NCI-H1417 treated with DMSO at 0.1 percent for 48 hours (cell line): ENCODE data around the gene EPB41L2.
"Not testable (repeated sequence)": the region's sequence is repeated elsewhere in the genome, so short reads cannot be mapped to it uniquely, and the experiment has no call there.

ENCODE experiments used
- DNase-seq: peaks from one replicate; lab custom pipeline; 2025; lab: John Stamatoyannopoulos, UW

EPB41L2 gene

DNA sequence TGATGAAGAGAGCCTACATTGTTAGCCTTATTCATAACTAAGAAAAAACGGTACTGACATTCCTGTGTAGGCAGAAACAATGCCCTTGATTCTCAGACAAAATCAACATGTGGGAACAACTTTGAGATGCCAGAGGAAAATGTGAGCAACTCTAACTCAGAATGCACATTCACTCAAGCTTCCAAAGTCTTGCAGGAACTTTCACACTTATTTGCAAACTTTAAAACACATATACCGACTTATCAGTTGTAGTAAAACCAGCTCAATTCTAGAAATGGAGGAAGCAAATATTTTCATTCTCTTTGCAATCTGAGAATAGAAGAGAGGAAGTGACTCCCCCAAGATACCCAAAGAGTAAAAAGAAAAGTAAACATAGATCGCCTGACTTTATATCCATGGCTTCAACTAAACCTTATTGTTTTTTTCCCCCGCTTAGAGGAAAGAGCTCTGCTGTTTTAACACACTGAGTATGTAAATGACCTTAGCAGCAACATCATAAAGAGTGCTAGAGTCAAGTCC is 117.6 kb downstream of the EPB41L2 start:
- no peak for DNase-seq

DNA sequence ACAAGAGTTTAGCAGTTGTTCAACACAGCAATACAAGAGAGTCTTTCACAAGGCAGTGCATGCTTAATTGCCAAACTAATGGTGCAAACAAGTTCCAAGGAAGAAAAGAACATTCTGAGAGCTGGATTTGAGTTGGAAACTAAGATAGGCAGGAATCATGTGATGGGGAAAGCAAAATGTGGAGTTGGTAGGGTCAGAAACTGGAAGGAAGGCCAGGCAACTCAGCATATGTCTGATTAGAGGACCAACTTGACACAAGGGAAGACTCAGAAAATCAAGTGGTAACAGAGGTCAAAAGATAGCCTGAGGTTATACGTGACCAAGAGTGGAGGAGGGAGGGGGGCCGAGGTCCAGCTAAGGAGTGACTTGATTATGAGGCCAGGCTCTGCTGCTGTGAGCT is 118.6 kb downstream of the EPB41L2 start:
- no peak for DNase-seq

DNA sequence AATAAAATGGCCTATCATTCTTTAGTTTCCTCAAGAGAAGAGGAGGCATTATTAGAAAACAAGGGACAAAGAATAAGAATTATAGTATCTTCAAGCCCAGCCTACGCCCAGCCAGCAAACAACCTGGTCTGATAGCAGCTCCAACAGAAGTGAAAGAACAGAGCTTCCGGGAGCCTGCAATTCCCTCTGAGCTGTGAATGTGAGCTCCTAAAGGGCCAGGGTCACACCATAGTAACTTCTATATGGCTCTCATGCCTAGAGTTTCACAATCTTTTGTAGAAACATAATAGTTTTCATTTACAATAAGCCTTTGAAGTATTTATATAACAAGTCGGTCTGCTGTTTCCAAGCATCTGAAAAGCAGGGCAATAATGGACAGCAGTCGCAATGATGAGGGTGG is 119.3 kb downstream of the EPB41L2 start:
- DNase-seq: no peak

DNA sequence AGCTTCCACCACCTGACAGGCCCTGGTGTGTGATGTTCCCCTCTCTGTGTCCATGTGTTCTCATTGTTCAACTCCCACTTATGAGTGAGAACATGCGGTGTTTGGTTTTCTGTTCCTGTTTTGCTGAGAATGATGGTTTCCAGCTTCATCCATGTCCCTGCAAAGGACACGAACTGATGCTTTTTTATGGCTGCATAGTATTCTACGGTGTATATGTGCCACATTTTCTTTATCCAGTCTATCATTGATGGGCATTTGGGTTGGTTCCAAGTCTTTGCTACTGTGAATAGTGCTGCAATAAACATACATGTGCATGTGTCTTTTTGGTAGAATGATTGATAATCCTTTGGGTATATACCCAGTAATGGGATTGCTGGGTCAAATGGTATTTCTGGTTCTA is 120.3 kb downstream of the EPB41L2 start:
- not testable (repeated sequence) for DNase-seq

DNA sequence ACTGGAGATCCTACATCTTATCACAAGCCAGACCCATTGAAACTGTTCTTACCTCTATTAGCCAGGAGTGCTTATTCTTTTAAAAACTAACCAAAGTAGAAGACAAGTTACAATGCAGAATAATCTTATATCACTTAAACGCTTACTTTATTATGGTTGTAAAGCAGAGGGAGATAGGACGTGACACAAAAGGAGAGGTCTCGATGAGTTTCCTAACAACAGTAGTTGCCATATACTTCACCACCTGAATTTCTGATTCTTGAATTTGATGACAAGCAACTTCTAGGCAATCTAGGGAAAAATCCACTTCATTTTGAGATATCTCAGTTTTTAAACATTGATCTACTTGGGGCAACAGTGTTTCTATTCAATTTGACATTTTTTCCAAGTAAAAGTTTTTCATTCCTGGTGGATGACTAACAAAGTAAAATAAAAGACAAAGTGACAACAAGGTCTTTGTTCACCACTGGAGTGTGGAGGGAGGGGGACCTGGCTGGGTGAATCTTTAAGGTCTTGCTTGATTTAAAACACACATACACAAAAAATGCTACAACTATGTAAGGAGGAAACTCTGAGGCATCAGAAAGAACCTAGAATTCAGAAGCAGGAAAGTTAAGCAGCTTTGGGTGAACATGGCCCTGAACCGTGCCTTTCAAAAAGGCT is 125.0 kb downstream of the EPB41L2 start:
- no peak for DNase-seq

DNA sequence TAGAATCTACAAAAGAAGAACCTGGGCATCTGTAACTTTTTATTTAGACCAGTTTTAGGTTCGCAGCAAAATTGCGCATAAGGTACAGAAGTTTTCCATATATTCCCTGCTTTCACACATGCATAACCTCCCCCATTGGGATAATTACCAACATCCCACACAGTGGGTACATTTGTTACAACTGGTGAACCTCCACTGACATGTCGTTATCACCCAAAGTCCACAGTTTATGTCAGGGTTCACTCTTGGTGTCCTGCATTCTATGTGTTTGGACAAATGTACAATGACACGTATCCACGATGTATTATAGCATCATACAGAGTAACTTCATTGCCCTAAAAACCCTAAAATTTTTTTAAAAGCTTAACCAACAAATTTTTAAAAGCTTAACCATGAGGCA is 126.1 kb downstream of the EPB41L2 start:
- no peak for DNase-seq

DNA sequence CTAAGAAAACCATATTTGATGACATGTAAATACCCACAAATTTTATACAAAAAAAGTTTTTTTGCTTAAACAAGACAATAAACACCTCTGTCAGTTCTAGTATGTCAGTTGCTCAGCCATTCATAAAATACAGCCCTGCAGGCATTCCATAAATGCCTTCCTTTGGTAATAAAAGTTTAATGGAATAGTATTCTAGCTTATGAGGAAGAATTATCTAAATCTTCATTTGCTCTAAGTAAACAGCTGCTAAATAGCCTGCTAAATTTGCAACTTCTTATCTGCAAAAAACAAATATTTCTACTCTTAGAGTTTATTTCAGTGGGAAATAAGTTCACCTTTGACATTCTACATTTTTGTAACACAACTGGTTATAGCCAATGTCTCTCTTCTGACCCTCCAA is 127.1 kb downstream of the EPB41L2 start:
- no peak for DNase-seq

- no peak for DNase-seq
These were observed 128.0 kb downstream of the EPB41L2 start for GRCh38 chr6:130934848-130935585.

DNA sequence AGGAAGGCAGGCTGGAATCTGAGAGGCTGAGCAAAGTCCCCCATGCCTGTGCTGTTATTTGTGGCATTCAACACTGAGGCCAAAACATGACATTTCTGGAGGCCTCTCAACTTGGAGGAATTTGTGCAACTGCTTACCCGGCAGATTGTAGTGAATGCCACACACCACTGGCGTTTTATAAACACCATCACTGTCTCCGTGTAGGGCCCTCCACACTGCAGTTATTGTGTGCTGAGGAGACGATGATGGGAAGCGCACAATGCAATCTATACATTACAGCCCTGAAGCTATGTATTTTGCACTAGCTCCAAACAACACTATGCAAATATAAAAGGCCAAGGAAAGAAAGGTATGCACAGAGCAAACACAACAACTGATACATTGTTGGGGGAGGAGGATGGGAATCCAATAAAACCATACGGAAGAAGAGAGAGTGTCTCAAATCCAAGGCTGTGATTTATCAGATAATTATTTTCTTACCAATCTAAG is 129.3 kb downstream of the EPB41L2 start:
- no peak for DNase-seq

DNA sequence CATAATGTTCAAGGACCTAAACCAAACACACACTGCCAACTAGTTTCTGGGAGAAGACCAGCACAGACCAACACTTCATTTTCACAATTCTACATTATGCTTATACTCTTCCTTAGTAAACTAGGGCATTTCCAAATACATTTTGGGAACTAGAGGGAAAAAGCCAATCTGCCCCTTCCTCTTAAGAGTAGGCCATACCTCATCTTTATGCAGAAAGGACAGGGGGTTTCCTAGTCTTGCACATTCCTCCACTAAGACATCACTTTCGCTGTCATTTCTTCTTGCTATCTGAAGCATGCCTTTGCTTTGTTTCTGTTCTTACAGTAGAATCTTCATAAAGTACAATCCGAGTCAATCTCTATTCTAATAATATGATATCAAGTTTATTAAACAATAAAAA is 130.1 kb downstream of the EPB41L2 start:
- no peak for DNase-seq

GRCh38 chr6:130932438-130932837 is 130.6 kb downstream of the EPB41L2 start:
- DNase-seq: no peak

DNA sequence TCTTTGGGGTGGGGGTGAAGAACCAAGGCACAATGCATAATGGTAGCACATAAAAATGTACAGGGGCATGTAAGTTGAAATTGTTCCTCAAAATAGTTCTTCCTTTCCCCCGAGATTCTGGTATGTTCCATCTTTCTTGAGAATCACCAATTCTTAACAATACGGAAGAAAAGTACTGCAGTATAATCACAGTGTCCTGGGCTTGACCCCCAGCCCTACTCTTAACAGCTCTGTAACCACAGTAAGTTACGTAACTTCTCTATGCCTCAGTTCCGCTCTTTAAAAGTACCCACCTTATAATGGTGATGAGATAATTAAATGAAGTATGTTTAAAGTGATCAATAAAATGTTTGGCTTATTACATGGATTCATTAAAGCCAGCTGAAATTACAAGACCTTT is 131.4 kb downstream of the EPB41L2 start:
- DNase-seq: no peak

- DNase-seq: no peak
These were observed 133.9 kb downstream of the EPB41L2 start for GRCh38 chr6:130929036-130929678.

GRCh38 chr6:130928158-130928912 is 134.7 kb downstream of the EPB41L2 start:
- no peak for DNase-seq

DNA sequence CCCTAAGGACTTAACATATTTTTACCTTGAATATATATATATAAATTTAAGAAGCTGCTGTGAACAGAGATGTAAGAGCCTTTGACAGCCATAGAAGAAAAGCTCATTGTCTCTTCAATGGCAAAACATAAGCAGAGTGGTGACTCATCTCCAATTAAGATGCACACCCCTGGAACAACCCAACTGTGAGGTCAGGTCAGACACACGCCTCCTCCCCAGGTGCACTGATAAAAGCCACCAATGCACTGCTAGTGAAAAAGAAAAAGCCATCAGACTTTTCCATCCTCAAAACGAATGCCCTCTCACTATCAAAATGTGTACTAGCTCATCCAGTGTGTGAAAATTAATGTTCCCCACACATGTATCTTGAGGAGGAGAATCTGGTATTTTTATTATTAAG is 135.7 kb downstream of the EPB41L2 start:
- no peak for DNase-seq

GRCh38 chr6:130923350-130923749 is 139.7 kb downstream of the EPB41L2 start:
- DNase-seq: no peak

GRCh38 chr6:130922922-130923321 is 140.1 kb downstream of the EPB41L2 start:
- DNase-seq: no peak

- no peak for DNase-seq
These were observed 142.1 kb downstream of the EPB41L2 start for GRCh38 chr6:130920969-130921368.

GRCh38 chr6:130918171-130918570 is 144.9 kb downstream of the EPB41L2 start:
- DNase-seq: no peak

- DNase-seq: not testable (repeated sequence)
These were observed 147.4 kb downstream of the EPB41L2 start for GRCh38 chr6:130915606-130916005.

DNA sequence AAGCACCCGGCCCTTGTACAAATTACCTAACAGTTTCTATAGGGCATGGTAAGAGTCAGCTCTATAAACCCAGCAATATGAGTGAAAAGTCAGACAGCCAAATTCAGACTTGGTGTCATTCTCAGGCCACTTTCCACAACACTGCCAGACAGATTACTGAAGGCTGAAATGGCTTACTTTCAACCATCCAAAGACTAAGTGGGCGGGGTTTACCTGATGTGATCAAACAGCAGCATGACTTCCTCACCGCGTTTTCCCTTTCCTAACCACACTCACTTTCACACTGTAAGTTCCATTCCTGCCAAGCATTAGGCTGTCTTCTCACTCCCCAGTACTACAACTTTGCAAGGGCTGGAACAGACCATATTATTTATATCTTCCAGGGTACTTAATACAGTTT is 149.9 kb downstream of the EPB41L2 start:
- DNase-seq: no peak

GRCh38 chr6:130912434-130912833 is 150.6 kb downstream of the EPB41L2 start:
- no peak for DNase-seq
